PFSK-1 (cell line): ENCODE results near the gene GOLGA6C.
"Not testable (repeated sequence)": the region's sequence is repeated elsewhere in the genome, so short reads cannot be mapped to it uniquely, and the experiment has no call there.

Experiments used
- FOXP2 ChIP-seq: optimal IDR thresholded peaks from 2 replicates; pipeline ENCODE3; 2011; ENCODE audit warnings: borderline replicate concordance, control low read depth, inconsistent platforms; ENCODE audit not compliant: insufficient read depth; ENCODE audit errors: extremely low read length, extremely low read depth
- POLR2AphosphoS5 ChIP-seq: IDR thresholded peaks from 2 replicates; pipeline ENCODE4 v1.6.1; 2012; ENCODE audit warnings: low read depth, mild to moderate bottlenecking, control low read depth, low read length, moderate library complexity
- SIN3A ChIP-seq: IDR thresholded peaks from 2 replicates; pipeline ENCODE4 v1.6.1; 2012; ENCODE audit warnings: mild to moderate bottlenecking, low read length, moderate library complexity, borderline replicate concordance; ENCODE audit not compliant: insufficient read depth
- TAF1 ChIP-seq: IDR thresholded peaks from 2 replicates; pipeline ENCODE4 v1.6.1; 2012; ENCODE audit warnings: low read length, control low read depth, borderline replicate concordance; ENCODE audit not compliant: insufficient read depth
- TF ChIP-seq, protein P1 (sequence below), 2 experiments: IDR thresholded peaks; 2 replicates each; pipeline versions ENCODE4 v1.6.1 to v1.8.0; 2011 to 2012; ENCODE audit warnings: low read depth in 2 of 2, low read length in 2 of 2, control low read depth in 1 of 2, inconsistent platforms in 1 of 2, mild to moderate bottlenecking in 1 of 2, moderate library complexity in 1 of 2; ENCODE audit not compliant: insufficient read depth in 1 of 2

The GOLGA6C gene

DNA sequence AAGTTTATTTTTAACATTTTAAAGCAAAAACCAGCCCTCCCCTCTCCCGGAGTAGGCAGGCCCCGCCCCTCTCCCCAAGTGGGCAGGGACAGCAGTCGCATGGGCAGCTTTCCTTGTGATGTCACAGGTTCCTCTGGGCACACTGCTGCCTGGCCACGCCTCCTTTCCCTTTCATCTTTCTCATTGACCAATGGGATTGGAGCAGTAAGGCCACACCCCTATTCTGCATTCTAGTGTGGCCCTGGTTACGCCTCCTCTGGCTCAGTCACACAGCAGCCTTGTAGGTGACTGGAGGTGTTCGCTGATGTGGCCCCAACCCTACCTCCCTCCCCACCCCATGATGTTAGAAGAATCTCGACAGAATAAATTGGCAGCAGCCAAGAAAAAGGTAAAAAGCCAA, 24.4 kb downstream of the GOLGA6C start, which contains the start of gene GOLGA6D:
GOLGA6D (plus strand) TSS at position 264 of the 400 bp plus-strand sequence; CDS start at position 305, 41 bp downstream.
- not testable (repeated sequence) for TF ChIP-seq FOXP2, POLR2AphosphoS5
- TF ChIP-seq, protein P1, sequence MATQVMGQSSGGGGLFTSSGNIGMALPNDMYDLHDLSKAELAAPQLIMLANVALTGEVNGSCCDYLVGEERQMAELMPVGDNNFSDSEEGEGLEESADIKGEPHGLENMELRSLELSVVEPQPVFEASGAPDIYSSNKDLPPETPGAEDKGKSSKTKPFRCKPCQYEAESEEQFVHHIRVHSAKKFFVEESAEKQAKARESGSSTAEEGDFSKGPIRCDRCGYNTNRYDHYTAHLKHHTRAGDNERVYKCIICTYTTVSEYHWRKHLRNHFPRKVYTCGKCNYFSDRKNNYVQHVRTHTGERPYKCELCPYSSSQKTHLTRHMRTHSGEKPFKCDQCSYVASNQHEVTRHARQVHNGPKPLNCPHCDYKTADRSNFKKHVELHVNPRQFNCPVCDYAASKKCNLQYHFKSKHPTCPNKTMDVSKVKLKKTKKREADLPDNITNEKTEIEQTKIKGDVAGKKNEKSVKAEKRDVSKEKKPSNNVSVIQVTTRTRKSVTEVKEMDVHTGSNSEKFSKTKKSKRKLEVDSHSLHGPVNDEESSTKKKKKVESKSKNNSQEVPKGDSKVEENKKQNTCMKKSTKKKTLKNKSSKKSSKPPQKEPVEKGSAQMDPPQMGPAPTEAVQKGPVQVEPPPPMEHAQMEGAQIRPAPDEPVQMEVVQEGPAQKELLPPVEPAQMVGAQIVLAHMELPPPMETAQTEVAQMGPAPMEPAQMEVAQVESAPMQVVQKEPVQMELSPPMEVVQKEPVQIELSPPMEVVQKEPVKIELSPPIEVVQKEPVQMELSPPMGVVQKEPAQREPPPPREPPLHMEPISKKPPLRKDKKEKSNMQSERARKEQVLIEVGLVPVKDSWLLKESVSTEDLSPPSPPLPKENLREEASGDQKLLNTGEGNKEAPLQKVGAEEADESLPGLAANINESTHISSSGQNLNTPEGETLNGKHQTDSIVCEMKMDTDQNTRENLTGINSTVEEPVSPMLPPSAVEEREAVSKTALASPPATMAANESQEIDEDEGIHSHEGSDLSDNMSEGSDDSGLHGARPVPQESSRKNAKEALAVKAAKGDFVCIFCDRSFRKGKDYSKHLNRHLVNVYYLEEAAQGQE (IDR thresholded peaks at IDR 0.05; ENCODE audit: insufficient read depth in 1 of 2, low read depth in 2 of 2, low read length in 2 of 2): not testable (repeated sequence)

DNA sequence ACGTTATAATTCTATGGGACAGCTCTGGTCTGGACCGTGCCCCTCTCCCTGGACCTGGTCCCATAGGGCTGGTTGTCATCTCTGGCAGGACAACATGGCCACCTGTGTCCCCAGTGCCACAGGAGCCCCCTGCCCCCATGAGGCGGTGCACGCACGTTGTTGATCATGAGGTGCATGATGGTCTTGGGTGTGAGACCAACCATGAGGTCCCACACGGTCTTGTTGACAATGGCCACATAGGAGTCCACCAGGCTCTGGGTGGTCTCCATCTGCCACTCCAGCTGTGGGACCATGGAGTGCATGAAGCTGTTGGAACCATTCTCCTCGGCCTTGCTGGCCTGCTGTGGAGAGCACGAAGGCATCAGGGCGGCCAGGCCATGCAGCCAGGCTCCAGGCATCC, 44.2 kb downstream of the GOLGA6C start:
- no peak for TF ChIP-seq FOXP2
- no peak for TF ChIP-seq POLR2AphosphoS5
- no peak for TF ChIP-seq SIN3A
- TF ChIP-seq, protein P1 (IDR thresholded peaks at IDR 0.05; ENCODE audit: insufficient read depth in 1 of 2, low read depth in 2 of 2, low read length in 2 of 2): no peak
- TF ChIP-seq TAF1: no peak

GRCh38 chr15:75306188-75306587, 48.1 kb downstream of the GOLGA6C start:
- TF ChIP-seq POLR2AphosphoS5 (no peak), SIN3A (no peak), TAF1 (no peak), FOXP2 (no peak)
- TF ChIP-seq, protein P1 (IDR thresholded peaks at IDR 0.05; ENCODE audit: insufficient read depth in 1 of 2, low read depth in 2 of 2, low read length in 2 of 2): no peak

DNA sequence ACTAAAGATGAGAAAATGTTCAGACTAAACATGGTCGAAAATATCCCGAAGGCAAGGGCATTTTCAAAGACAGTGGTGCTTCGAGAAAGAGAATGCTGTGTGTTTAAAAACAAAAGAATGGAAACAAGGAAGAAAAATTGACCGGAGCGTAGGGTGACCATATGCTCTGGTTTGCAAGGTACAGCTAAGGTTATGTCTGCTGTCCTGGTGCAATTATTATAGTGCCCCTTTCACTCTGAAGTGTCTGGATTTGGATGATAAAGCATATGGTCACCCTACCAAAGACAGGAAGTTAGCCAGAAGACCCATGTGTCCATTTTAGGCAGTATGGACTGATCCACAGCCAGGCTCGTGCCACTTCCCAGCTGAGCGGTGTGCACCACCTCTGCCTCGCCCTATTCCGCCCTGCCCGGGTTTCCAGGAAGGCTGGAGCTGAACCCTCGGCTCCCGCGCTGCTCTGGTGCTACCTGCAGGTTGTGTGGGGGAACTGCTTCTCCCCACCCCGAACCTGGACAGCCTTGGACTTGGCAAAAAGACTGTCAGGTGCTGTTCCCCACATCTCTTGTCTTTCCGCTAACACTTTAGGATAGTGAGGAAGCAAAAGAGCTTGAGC, 49.8 kb downstream of the GOLGA6C start:
- TF ChIP-seq POLR2AphosphoS5 (no peak), SIN3A (no peak), FOXP2 (no peak), TAF1 (no peak)
- TF ChIP-seq, protein P1 (IDR thresholded peaks at IDR 0.05; ENCODE audit: insufficient read depth in 1 of 2, low read depth in 2 of 2, low read length in 2 of 2): no peak

DNA sequence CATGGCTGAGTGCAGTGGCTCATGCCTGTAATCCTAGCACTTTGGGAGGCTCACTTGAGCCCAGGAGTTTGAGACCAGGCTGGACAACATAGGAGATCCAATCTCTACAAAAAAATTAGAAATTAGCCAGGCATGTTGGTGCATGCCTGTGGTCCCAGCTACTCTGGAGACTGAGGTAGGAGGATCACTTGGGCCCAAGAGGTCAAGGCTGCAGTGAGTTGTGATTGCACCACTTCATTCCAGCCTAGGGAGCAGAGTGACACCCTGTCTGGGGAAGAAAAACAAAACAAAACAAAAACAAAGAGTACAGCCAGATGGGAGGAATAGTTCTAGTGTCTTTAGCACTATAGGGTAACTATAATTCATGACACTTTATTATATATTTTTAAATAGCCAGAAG, 51.6 kb downstream of the GOLGA6C start:
- no peak for TF ChIP-seq TAF1
- no peak for TF ChIP-seq POLR2AphosphoS5
- no peak for TF ChIP-seq FOXP2
- no peak for TF ChIP-seq SIN3A
- TF ChIP-seq, protein P1 (IDR thresholded peaks at IDR 0.05; ENCODE audit: insufficient read depth in 1 of 2, low read depth in 2 of 2, low read length in 2 of 2): no peak
